ENCODE results near the gene TOR1AIP2. TPM values are rescaled to one million over a fixed set of nuclear protein-coding genes. Genes with fewer than 3 reads are reported as not detected.

Gene TOR1AIP2
- total and polyA plus RNA-seq, 2 of the 13 experiments (the other 11 are each of a cell fraction or from before 2014, with no cell fraction given) = 35.2 to 65.8 TPM

DNA sequence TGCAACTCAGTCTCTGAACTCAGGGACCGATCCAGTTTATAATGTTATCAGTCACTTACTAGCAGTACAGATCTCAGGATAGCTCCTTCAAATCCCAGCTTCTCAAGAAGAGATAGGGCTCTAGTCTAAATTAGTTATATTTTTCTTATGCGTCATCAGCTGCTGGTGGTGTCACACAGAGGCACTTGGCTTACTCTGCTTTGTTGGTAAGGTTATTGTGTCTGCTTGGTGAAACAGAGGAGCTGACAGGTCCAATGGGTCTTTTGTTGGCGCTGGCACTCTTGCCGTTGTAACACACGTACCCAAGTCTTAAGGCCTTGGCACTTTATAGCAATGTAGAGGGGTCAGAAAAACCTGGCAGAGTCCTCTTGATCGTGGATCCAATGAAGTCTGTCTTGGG, 12.2 kb downstream of the TOR1AIP2 start:
- WGBS (ENCODE audit: low lambda C conversion rate) = 95% methylated on average over 6 of the region's 6 CpGs
- BruUV-seq (replicated peaks) = no TSS peak
- peaks cover 13 to 62% of the 10 kb centered on the region in 2 experiments for H3K36me3 ChIP-seq (replicated peaks in 1 of 2; ENCODE audit: control insufficient read depth in 1 of 2, insufficient read depth in 2 of 2, low read length in 2 of 2)
- H3K9me3 ChIP-seq (ENCODE audit: low read length) = no peaks in the 10 kb centered on the region
- ATAC-seq = no peak
- no peak overlapping the region for H3K4me3 ChIP-seq (replicated peaks in 1 of 3; ENCODE audit: insufficient read depth in 1 of 3, low read depth in 2 of 3, low read length in 3 of 3)
- no peak for FAIRE-seq
- H3K79me2 ChIP-seq (ENCODE audit: insufficient read depth, low read length) = peaks cover 29% of the 10 kb centered on the region
- no peak overlapping the region for H2AFZ ChIP-seq (ENCODE audit: low read length)
- no peak overlapping the region for H3K9ac ChIP-seq (ENCODE audit: insufficient read depth, low read depth, low read length)
- no peak overlapping the region for H3K4me2 ChIP-seq (ENCODE audit: low read depth, low read length)
- ChIA-PET POLR2A (interaction anchor here (1.2 kb wide), 1 partner anchor 9 kb away, joined by 3 read pairs; no protein-coding TSS in a partner anchor), CTCF (ENCODE audit: low intra/inter-chr PET ratio, low total read pairs) (no interaction called here)
- H3K27me3 ChIP-seq (ENCODE audit: control insufficient read depth in 1 of 2, insufficient read depth in 2 of 2, low read length in 2 of 2) = no peaks in the 10 kb centered on the region
- H4K20me1 ChIP-seq (ENCODE audit: insufficient read depth, low read length) = peaks cover 49% of the 10 kb centered on the region
- intact Hi-C loops (cut with micrococcal nuclease; ENCODE audit: unreplicated experiment) = no loop called here
- H3K27ac ChIP-seq (ENCODE audit: extremely low read length, insufficient read depth, low read length) = no peak overlapping the region
- in situ Hi-C loops (cut with HindIII; ENCODE audit: extremely low pct_ligation_motif_present, low pct_unique_long_range_greater_than_20kb) = no loop called here
- 0 out of 2 replicates have a peak, but pooled peaks cover 2% of the 10 kb centered on the region for H3K4me1 ChIP-seq (ENCODE audit: insufficient read depth, low read length)
- no peak for DNase-seq (ENCODE audit: low spot score)
- TF ChIP-seq, protein P1, sequence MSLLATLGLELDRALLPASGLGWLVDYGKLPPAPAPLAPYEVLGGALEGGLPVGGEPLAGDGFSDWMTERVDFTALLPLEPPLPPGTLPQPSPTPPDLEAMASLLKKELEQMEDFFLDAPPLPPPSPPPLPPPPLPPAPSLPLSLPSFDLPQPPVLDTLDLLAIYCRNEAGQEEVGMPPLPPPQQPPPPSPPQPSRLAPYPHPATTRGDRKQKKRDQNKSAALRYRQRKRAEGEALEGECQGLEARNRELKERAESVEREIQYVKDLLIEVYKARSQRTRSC (CRISPR knock-in tag; IDR thresholded peaks at IDR 0.05; ENCODE audit: low read depth) = no peak
- TF ChIP-seq, protein P2, sequence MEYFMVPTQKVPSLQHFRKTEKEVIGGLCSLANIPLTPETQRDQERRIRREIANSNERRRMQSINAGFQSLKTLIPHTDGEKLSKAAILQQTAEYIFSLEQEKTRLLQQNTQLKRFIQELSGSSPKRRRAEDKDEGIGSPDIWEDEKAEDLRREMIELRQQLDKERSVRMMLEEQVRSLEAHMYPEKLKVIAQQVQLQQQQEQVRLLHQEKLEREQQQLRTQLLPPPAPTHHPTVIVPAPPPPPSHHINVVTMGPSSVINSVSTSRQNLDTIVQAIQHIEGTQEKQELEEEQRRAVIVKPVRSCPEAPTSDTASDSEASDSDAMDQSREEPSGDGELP (IDR thresholded peaks at IDR 0.05; ENCODE audit: borderline replicate concordance, low read depth) = no peak
- TF ChIP-seq ZNF792 (CRISPR knock-in tag; IDR thresholded peaks at IDR 0.05) (no peak), ZFP62 (CRISPR knock-in tag; IDR thresholded peaks at IDR 0.05) (no peak), ATM (IDR thresholded peaks at IDR 0.05; ENCODE audit: borderline replicate concordance) (no peak), MTF2 (CRISPR knock-in tag; IDR thresholded peaks at IDR 0.05; ENCODE audit: borderline replicate concordance) (no peak)
- TF ChIP-seq, protein P3, sequence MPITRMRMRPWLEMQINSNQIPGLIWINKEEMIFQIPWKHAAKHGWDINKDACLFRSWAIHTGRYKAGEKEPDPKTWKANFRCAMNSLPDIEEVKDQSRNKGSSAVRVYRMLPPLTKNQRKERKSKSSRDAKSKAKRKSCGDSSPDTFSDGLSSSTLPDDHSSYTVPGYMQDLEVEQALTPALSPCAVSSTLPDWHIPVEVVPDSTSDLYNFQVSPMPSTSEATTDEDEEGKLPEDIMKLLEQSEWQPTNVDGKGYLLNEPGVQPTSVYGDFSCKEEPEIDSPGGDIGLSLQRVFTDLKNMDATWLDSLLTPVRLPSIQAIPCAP (CRISPR knock-in tag; IDR thresholded peaks at IDR 0.05; ENCODE audit: low read depth) = no peak

Measured in HepG2 (cell line).